ENCODE measurements around the gene RFLNA. TPM values are rescaled to one million over a fixed set of nuclear protein-coding genes. Genes with fewer than 3 reads are reported as not detected.

RFLNA gene
- total RNA-seq, 2 donors from 2014 or later: 0.26 TPM; not detected in 1

DNA sequence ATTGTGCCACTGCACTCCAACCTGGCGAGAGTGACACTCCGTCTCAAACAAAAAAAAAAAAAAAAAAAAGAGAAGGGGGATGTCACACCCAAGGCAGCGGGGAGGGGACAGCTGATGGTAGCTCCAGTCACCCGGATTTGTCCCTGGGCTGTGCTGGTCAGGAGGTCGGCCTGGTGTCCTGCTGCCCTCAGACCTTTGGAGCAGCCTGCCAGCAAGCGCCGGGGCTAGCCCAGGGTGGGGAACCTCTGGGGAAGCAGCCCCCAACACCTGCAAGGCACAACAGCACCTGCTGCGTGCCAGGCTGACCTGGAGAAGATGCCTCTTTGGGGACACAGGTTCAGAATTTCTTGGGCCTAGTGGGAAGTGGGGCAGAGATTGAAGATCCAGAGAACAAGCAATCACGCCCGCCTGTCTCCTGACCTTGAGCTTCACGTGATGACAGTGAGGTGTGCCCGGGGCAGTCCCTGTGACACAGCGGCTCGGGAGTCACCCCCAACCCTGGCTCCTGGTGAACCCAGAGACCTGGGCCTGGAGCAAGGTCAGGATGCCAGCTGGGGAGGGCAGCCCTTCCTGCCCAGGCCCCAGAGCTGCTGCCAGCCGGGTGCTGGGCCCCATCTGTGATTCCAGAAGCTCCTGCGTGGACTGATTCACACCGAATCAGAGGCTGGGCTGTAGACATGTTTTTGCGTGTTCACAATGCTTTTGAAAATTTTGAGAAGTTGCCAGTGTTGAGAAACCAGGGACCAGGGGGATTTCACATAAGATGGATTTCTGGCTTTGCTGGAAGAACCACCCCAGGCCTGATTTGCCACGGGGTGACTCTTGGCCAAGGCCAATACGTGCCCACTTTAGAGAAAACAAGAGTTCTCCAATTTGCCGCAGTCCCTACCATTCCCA is 66.4 kb downstream of the RFLNA start:
- Histone ChIP-seq H3K4me1 (peaks cover 80% of the 10 kb centered on the region), H3K27me3 (no peaks in the 10 kb centered on the region), H3K36me3 (replicated peaks in 1 of 2; ENCODE audit: insufficient read depth in 1 of 2, low read depth in 2 of 2) (peaks cover 4 to 12% of the 10 kb centered on the region in 2 donors), H3K4me3 (no peak overlapping the region), H3K9me3 (no peaks in the 10 kb centered on the region), H3K27ac (peak overlapping the region in 3 of 4 donors; percentile 83 to 85 (median 84))
- TF ChIP-seq CTCF (IDR thresholded peaks at IDR 0.05): no peak
- DNase-seq (peak in 1 of 4 donors; percentile 41), ATAC-seq (no peak)
- intact Hi-C loops (cut with DNase I): no loop called here
- WGBS, 2 donors: 57 to 71% methylated on average over 11 to 21 of the region's 21 CpGs

DNA sequence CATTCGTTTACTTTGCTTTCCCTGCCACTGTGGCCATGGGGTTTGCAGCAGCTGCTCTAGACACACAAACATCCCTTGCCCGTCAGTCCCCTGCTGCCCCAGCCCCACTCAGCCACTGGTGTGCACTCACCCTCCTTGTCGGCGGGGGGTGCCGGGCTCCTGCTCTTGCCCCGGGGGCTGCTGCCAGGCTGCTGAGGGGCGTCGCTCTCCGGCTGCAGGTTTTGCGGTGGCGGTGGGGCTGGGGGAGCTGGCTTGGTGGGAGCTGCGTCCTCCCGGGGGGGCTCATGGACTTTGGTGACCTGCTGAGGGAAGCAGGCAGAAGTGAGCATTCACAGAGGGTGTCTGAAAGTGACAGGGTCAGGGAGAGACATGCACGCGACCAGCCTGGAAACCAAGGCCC is 67.1 kb downstream of the RFLNA start:
- Histone ChIP-seq H3K4me3 (no peak overlapping the region), H3K27ac (peak overlapping the region in 2 of 4 donors; percentile 83 to 84), H3K4me1 (peaks cover 83% of the 10 kb centered on the region), H3K27me3 (no peaks in the 10 kb centered on the region), H3K9me3 (no peaks in the 10 kb centered on the region), H3K36me3 (replicated peaks in 1 of 2; ENCODE audit: insufficient read depth in 1 of 2, low read depth in 2 of 2) (peaks cover 4 to 12% of the 10 kb centered on the region in 2 donors)
- TF ChIP-seq CTCF (IDR thresholded peaks at IDR 0.05) (no peak), POLR2A (IDR thresholded peaks at IDR 0.05) (no peak)
- WGBS, 2 donors: 84 to 89% methylated on average over 3 to 15 of the region's 15 CpGs
- ATAC-seq (no peak), DNase-seq (no peak)
- intact Hi-C loops (cut with DNase I): no loop called here

DNA sequence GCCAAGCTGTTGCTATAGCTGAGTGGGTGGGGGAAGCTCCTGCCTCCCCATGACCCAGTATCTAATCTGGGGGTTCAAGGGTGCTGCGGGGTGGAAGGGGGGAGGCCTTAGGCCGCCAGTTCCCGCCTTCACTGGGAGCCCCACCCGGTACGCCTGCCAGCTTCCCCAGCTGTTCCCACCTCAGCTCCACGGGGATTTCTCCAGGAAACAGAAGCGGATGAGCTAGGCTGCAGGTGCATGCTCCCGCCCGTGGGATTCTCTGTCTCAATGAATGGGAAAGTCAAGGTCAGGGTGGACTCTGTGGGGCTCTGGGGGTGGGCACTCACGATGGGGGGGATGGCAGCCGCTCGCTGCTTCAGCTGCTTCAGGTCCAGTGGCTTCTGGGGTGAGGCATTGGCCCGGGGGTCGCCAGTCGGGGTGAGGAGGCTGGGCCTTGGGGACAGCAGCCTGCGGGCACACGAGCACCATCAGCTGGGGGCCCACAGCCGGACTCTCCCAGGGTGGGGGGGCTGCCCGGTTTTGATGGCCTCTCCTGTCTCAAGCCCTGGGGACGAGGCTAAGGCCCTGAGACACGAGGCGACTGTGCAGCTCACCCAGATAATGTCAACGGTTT is 68.6 kb downstream of the RFLNA start:
- Histone ChIP-seq H3K4me3 (no peak overlapping the region), H3K27me3 (no peaks in the 10 kb centered on the region), H3K9me3 (no peaks in the 10 kb centered on the region), H3K4me1 (peaks cover 94% of the 10 kb centered on the region), H3K27ac (peak overlapping the region in 2 of 4 donors; percentile 3 to 22), H3K36me3 (replicated peaks in 1 of 2; ENCODE audit: insufficient read depth in 1 of 2, low read depth in 2 of 2) (peaks cover 0 to under 1% of the 10 kb centered on the region in 2 donors)
- WGBS, 2 donors: 66 to 78% methylated on average over 9 to 21 of the region's 23 CpGs
- no peak for DNase-seq
- intact Hi-C loops (cut with DNase I): no loop called here
- no peak for ATAC-seq
- no peak for TF ChIP-seq POLR2A (IDR thresholded peaks at IDR 0.05)

- intact Hi-C loops (cut with DNase I): no loop called here
- Histone ChIP-seq H3K27ac (no peak overlapping the region), H3K9me3 (no peaks in the 10 kb centered on the region), H3K4me1 (peaks cover 94% of the 10 kb centered on the region), H3K4me3 (no peak overlapping the region), H3K27me3 (no peaks in the 10 kb centered on the region), H3K36me3 (replicated peaks in 1 of 2; ENCODE audit: insufficient read depth in 1 of 2, low read depth in 2 of 2) (no peaks in the 10 kb centered on the region)
- TF ChIP-seq CTCF (IDR thresholded peaks at IDR 0.05) (no peak), POLR2A (IDR thresholded peaks at IDR 0.05) (no peak)
- no peak for ATAC-seq
- WGBS, 2 donors: 33 to 71% methylated on average over 8 to 11 of the region's 11 CpGs
- peak in 3 of 4 donors; percentile 55 to 79 (median 69) for DNase-seq
These were observed 69.7 kb downstream of the RFLNA start for GRCh38 chr12:124364543-124364942.

Small RNA genes within 50 kb of the gene (microRNA-seq; reads per million reads assigned to microRNA genes)
- gene MIR6880 (ENCODE audit: borderline number of aligned reads in 2 of 2, borderline replicate concordance in 2 of 2): 0.45 to 0.93 reads per million in 2 donors

Small RNA genes within 50 kb of the gene (small RNA-seq; reads per million reads assigned to genes)
- gene MIR6880: not detected

All from body of pancreas (tissue), 4 donors.